HepG2 (cell line): ENCODE measurements around the gene TTN.

Source experiments
- EP300 ChIP-seq, 3 experiments: sonication (generic) in 1 of 3; formaldehyde crosslinking in 1 of 3; IDR thresholded peaks; 2 replicates each; pipeline versions ENCODE4 v1.5.1 to v1.6.1; 2011 to 2020; ENCODE audit warnings: low read depth in 2 of 3, low read length in 2 of 3, borderline replicate concordance in 1 of 3, improper control_type of control experiment in 1 of 3, mild to moderate bottlenecking in 1 of 3, missing genetic modification reagents in 1 of 3, moderate library complexity in 1 of 3
- FOXA3 ChIP-seq: IDR thresholded peaks from 2 replicates; pipeline ENCODE4 v1.6.1; 2016; ENCODE audit warnings: missing genetic modification reagents, missing compliant biosample characterization
- GATAD2A ChIP-seq: IDR thresholded peaks from 2 replicates; pipeline ENCODE4 v1.6.1; 2016
- HNF4A ChIP-seq: sonication (generic); formaldehyde crosslinking; IDR thresholded peaks from 2 replicates; pipeline ENCODE4 v1.4.0; 2020; ENCODE audit warnings: missing genetic modification reagents
- HNRNPK ChIP-seq: fragments of 200-400 bp; formaldehyde crosslinking; IDR thresholded peaks from 2 replicates; pipeline ENCODE4 v1.6.1; 2018; ENCODE audit warnings: low read length, low read depth, moderate library complexity, mild to moderate bottlenecking; ENCODE audit not compliant: poor library complexity, severe bottlenecking
- MTF2 ChIP-seq: sonication (generic); formaldehyde crosslinking; IDR thresholded peaks from 2 replicates; pipeline ENCODE4 v1.5.0; 2020; ENCODE audit warnings: missing genetic modification reagents, borderline replicate concordance
- RBM22 ChIP-seq: fragments of 200-400 bp; formaldehyde crosslinking; optimal IDR thresholded peaks from 2 replicates; pipeline ENCODE3; 2017; ENCODE audit warnings: mild to moderate bottlenecking, low read length, moderate library complexity
- TAF1 ChIP-seq: sonication (generic); formaldehyde crosslinking; IDR thresholded peaks from 2 replicates; pipeline ENCODE4 v1.4.0; 2020; ENCODE audit warnings: missing genetic modification reagents
- TRIM24 ChIP-seq: sonication (generic); formaldehyde crosslinking; IDR thresholded peaks from 2 replicates; pipeline ENCODE4 v1.8.0; 2022; ENCODE audit warnings: mild to moderate bottlenecking, missing genetic modification reagents
- ZMYM3 ChIP-seq: sonication (generic); formaldehyde crosslinking; IDR thresholded peaks from 2 replicates; pipeline ENCODE4 v1.5.1; 2020; ENCODE audit warnings: mild to moderate bottlenecking, missing genetic modification reagents
- TF ChIP-seq, protein P1 (sequence below): sonication (generic); formaldehyde crosslinking; conservative IDR thresholded peaks from 2 replicates; pipeline ENCODE4 v1.4.0; 2020; ENCODE audit warnings: missing genetic modification reagents
- TF ChIP-seq, protein P2 (sequence below), 2 experiments: IDR thresholded peaks; 2 replicates each; pipeline ENCODE4 v1.6.1; 2011 to 2012; ENCODE audit warnings: low read length in 2 of 2, borderline replicate concordance in 1 of 2, low read depth in 1 of 2, mild to moderate bottlenecking in 1 of 2, moderate library complexity in 1 of 2
- TF ChIP-seq, protein P3 (sequence below): IDR thresholded peaks from 2 replicates; pipeline ENCODE4 v1.6.1; 2016; ENCODE audit warnings: low read depth, control low read depth

DNA sequence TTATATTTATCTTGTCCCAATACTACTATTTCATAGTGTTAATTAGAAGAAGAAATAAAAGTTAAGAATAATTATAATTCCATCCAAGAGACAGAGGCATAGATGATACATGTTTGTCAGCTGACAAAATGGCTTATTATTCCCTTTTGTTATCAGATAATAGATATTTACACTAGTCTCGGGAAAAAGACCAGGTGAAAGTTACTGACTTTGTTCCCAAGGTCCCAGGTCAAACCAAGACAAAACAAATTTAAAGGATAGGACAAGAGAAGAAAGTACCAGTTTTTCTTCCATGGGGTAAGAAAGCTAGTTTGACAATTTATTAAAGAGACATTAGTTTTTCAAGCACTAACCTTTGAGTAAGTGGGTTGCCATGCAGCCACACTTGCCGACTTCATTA is 73.2 kb downstream of the TTN start:
- TF ChIP-seq, protein P1, sequence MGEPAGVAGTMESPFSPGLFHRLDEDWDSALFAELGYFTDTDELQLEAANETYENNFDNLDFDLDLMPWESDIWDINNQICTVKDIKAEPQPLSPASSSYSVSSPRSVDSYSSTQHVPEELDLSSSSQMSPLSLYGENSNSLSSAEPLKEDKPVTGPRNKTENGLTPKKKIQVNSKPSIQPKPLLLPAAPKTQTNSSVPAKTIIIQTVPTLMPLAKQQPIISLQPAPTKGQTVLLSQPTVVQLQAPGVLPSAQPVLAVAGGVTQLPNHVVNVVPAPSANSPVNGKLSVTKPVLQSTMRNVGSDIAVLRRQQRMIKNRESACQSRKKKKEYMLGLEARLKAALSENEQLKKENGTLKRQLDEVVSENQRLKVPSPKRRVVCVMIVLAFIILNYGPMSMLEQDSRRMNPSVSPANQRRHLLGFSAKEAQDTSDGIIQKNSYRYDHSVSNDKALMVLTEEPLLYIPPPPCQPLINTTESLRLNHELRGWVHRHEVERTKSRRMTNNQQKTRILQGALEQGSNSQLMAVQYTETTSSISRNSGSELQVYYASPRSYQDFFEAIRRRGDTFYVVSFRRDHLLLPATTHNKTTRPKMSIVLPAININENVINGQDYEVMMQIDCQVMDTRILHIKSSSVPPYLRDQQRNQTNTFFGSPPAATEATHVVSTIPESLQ: no peak
- TF ChIP-seq, protein P2, sequence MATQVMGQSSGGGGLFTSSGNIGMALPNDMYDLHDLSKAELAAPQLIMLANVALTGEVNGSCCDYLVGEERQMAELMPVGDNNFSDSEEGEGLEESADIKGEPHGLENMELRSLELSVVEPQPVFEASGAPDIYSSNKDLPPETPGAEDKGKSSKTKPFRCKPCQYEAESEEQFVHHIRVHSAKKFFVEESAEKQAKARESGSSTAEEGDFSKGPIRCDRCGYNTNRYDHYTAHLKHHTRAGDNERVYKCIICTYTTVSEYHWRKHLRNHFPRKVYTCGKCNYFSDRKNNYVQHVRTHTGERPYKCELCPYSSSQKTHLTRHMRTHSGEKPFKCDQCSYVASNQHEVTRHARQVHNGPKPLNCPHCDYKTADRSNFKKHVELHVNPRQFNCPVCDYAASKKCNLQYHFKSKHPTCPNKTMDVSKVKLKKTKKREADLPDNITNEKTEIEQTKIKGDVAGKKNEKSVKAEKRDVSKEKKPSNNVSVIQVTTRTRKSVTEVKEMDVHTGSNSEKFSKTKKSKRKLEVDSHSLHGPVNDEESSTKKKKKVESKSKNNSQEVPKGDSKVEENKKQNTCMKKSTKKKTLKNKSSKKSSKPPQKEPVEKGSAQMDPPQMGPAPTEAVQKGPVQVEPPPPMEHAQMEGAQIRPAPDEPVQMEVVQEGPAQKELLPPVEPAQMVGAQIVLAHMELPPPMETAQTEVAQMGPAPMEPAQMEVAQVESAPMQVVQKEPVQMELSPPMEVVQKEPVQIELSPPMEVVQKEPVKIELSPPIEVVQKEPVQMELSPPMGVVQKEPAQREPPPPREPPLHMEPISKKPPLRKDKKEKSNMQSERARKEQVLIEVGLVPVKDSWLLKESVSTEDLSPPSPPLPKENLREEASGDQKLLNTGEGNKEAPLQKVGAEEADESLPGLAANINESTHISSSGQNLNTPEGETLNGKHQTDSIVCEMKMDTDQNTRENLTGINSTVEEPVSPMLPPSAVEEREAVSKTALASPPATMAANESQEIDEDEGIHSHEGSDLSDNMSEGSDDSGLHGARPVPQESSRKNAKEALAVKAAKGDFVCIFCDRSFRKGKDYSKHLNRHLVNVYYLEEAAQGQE (IDR thresholded peaks at IDR 0.05; ENCODE audit: borderline replicate concordance in 1 of 2, low read depth in 1 of 2, low read length in 2 of 2): no peak
- TF ChIP-seq, protein P3, sequence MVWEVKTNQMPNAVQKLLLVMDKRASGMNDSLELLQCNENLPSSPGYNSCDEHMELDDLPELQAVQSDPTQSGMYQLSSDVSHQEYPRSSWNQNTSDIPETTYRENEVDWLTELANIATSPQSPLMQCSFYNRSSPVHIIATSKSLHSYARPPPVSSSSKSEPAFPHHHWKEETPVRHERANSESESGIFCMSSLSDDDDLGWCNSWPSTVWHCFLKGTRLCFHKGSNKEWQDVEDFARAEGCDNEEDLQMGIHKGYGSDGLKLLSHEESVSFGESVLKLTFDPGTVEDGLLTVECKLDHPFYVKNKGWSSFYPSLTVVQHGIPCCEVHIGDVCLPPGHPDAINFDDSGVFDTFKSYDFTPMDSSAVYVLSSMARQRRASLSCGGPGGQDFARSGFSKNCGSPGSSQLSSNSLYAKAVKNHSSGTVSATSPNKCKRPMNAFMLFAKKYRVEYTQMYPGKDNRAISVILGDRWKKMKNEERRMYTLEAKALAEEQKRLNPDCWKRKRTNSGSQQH (CRISPR knock-in tag): no peak
- no peak for TF ChIP-seq ZMYM3
- no peak for TF ChIP-seq TAF1 (CRISPR knock-in tag)
- no peak for TF ChIP-seq HNF4A (CRISPR knock-in tag)
- no peak for TF ChIP-seq MTF2 (CRISPR knock-in tag)
- TF ChIP-seq TRIM24 (CRISPR knock-in tag): no peak
- TF ChIP-seq EP300 (IDR thresholded peaks at IDR 0.05; ENCODE audit: low read depth in 2 of 2, low read length in 2 of 2): no peak
- TF ChIP-seq EP300 (CRISPR knock-in tag; IDR thresholded peaks at IDR 0.05; ENCODE audit: borderline replicate concordance): no peak
- TF ChIP-seq GATAD2A (CRISPR knock-in tag): no peak
- TF ChIP-seq HNRNPK: no peak
- no peak for TF ChIP-seq RBM22
- no peak for TF ChIP-seq FOXA3 (CRISPR knock-in tag)
